ENCODE measurements around the gene RGS12.

- TF ChIP-seq CTCF (IDR thresholded peaks at IDR 0.05; ENCODE audit: insufficient read depth, low read depth, low read length), result no peak
- TF ChIP-seq EZH2 (IDR thresholded peaks at IDR 0.05; ENCODE audit: insufficient read depth, low read length), result no peak
These were observed 7.3 kb downstream of the RGS12 start for GRCh38 chr4:3299976-3300671.
